Esophagus muscularis mucosa (tissue), 3 donors: ENCODE data around the gene NIBAN1.

ENCODE experiments used
- CTCF ChIP-seq, 3 experiments: fragments of 200-600 bp in 2 of 3; fragments of 450-650 bp in 1 of 3; sonication (generic) in 2 of 3; IDR thresholded peaks; one replicate each; pipeline ENCODE4 v1.5.1; 2017 to 2019; ENCODE audit warnings: antibody characterized with exemption in 3 of 3, mild to moderate bottlenecking in 2 of 3, moderate library complexity in 1 of 3
- POLR2A ChIP-seq: fragments of 450-650 bp; IDR thresholded peaks from one replicate; pipeline ENCODE4 v1.6.1; 2017; ENCODE audit warnings: antibody characterized with exemption, moderate library complexity, mild to moderate bottlenecking, low read depth
- POLR2AphosphoS5 ChIP-seq, 2 donors: sonication (generic); formaldehyde crosslinking; IDR thresholded peaks; one replicate each; pipeline ENCODE4 v1.6.1; 2017; ENCODE audit warnings: antibody characterized with exemption in 2 of 2

- TF ChIP-seq CTCF (IDR thresholded peaks at IDR 0.05) (no peak), POLR2A (no peak), POLR2AphosphoS5 (IDR thresholded peaks at IDR 0.05) (no peak)
Measured at GRCh38 chr1:185017966-185018365, 43.7 kb upstream of the NIBAN1 start.
